Uterus (tissue), 4 donors: ENCODE data around the gene CCNL2. TPM values are rescaled to one million over a fixed set of nuclear protein-coding genes. Genes with fewer than 3 reads are reported as not detected.

Experiments used
- DNase-seq, 2 donors: peaks; one replicate each; pipeline ENCODE4 v3.0.0-alpha.2; 2019 to 2020
- H3K27ac ChIP-seq, 2 donors: fragments of 200-600 bp; sonication (generic); 1 replicate in 1 of 2; 2 replicates in 1 of 2; pipeline ENCODE4 v1.5.1; 2016 to 2018
- H3K27me3 ChIP-seq, 2 donors: fragments of 200-600 bp; sonication (generic); one replicate each; pipeline ENCODE4 v1.5.1; 2018 to 2019; ENCODE audit warnings: control low read depth in 1 of 2
- H3K36me3 ChIP-seq, 2 donors: fragments of 200-600 bp; sonication (generic); one replicate each; pipeline ENCODE4 v1.5.1; 2019; ENCODE audit warnings: control low read depth in 1 of 2
- H3K4me1 ChIP-seq, 2 donors: fragments of 200-600 bp; sonication (generic); one replicate each; pipeline ENCODE4 v1.5.1; 2018 to 2019; ENCODE audit warnings: control low read depth in 1 of 2
- H3K4me3 ChIP-seq, 2 donors: fragments of 200-600 bp; sonication (generic); 1 replicate in 1 of 2; 2 replicates in 1 of 2; pipeline ENCODE4 v1.5.1; 2018 to 2019; ENCODE audit warnings: mild to moderate bottlenecking in 1 of 2
- H3K9me3 ChIP-seq, 2 donors: fragments of 200-600 bp; sonication (generic); one replicate each; pipeline ENCODE4 v1.5.1; 2019; ENCODE audit warnings: control low read depth in 1 of 2
- CTCF ChIP-seq, 4 experiments: fragments of 200-600 bp in 2 of 4; fragments of 450-650 bp in 2 of 4; sonication (generic) in 2 of 4; IDR thresholded peaks; one replicate each; pipeline ENCODE4 v1.5.1; 2016 to 2019; ENCODE audit warnings: antibody characterized with exemption in 4 of 4, mild to moderate bottlenecking in 2 of 4, moderate library complexity in 1 of 4
- POLR2A ChIP-seq, 2 donors: fragments of 450-650 bp; IDR thresholded peaks; one replicate each; pipeline ENCODE4 v1.6.1; 2016; ENCODE audit warnings: antibody characterized with exemption in 2 of 2, mild to moderate bottlenecking in 1 of 2, moderate library complexity in 1 of 2
- intact Hi-C: fragments of 100-400 bp; cut with DNase I; formaldehyde crosslinking; loops from one replicate; pipeline ENCODE4 v1.15.1; 2023; ENCODE audit warnings: low total_unique reads
- total RNA-seq, 4 donors: library from RNA; depleted of rRNA in 3 of 4; stranded (reverse); fragments of >200 nt in 3 of 4; gene quantifications; one replicate each; pipeline versions ENCODE4 v1.1.0 to v1.2.4, GENCODE V29; 2014 to 2023
- donor health status: DM: yes; HTN: yes; CAD: no.

The CCNL2 gene
- total RNA-seq, 4 donors from 2014 or later = 207 to 351 (median 281) TPM

- H3K27ac ChIP-seq = no peak overlapping the region
Measured at GRCh38 chr1:1425426-1425752, 26.3 kb upstream of the CCNL2 start.

GRCh38 chr1:1424707-1425106 lies 25.6 kb upstream of the CCNL2 start:
- no peaks in the 10 kb centered on the region for H3K27me3 ChIP-seq
- no peaks in the 10 kb centered on the region for H3K9me3 ChIP-seq
- no peaks in the 10 kb centered on the region for H3K36me3 ChIP-seq
- no peak overlapping the region for H3K27ac ChIP-seq
- no peak for TF ChIP-seq CTCF (IDR thresholded peaks at IDR 0.05)
- peaks cover 0 to 3% of the 10 kb centered on the region in 2 donors for H3K4me1 ChIP-seq
- intact Hi-C loops = no loop called here
- no peak overlapping the region for H3K4me3 ChIP-seq
- no peak for DNase-seq

More at GRCh38 chr1:1425426-1425752, 26.3 kb upstream of the CCNL2 start:
- Histone ChIP-seq H3K36me3 (no peaks in the 10 kb centered on the region), H3K9me3 (no peaks in the 10 kb centered on the region), H3K4me3 (no peak overlapping the region), H3K27me3 (no peaks in the 10 kb centered on the region), H3K4me1 (peaks cover 1 to 7% of the 10 kb centered on the region in 2 donors)
- intact Hi-C loops = no loop called here
- no peak for DNase-seq
- no peak for TF ChIP-seq POLR2A (IDR thresholded peaks at IDR 0.05)
- TF ChIP-seq CTCF (IDR thresholded peaks at IDR 0.05) = no peak

GRCh38 chr1:1423245-1423597 lies 24.1 kb upstream of the CCNL2 start:
- TF ChIP-seq CTCF (IDR thresholded peaks at IDR 0.05) (no peak), POLR2A (IDR thresholded peaks at IDR 0.05) (no peak)
- DNase-seq = no peak
- H3K27ac ChIP-seq = no peak overlapping the region
- H3K4me1 ChIP-seq = no peaks in the 10 kb centered on the region
- intact Hi-C loops = no loop called here
- no peaks in the 10 kb centered on the region for H3K36me3 ChIP-seq
- no peak overlapping the region for H3K4me3 ChIP-seq
- no peaks in the 10 kb centered on the region for H3K9me3 ChIP-seq
- no peaks in the 10 kb centered on the region for H3K27me3 ChIP-seq

GRCh38 chr1:1422465-1423244 lies 23.5 kb upstream of the CCNL2 start:
- Histone ChIP-seq H3K4me3 (no peak overlapping the region), H3K27ac (no peak overlapping the region), H3K36me3 (no peaks in the 10 kb centered on the region), H3K9me3 (no peaks in the 10 kb centered on the region), H3K4me1 (no peaks in the 10 kb centered on the region), H3K27me3 (no peaks in the 10 kb centered on the region)
- intact Hi-C loops = no loop called here
- DNase-seq = no peak
- TF ChIP-seq POLR2A (IDR thresholded peaks at IDR 0.05) = no peak
- TF ChIP-seq CTCF (IDR thresholded peaks at IDR 0.05) = no peak

- no peak for DNase-seq
- H3K4me1 ChIP-seq = no peaks in the 10 kb centered on the region
- H3K27ac ChIP-seq = no peak overlapping the region
- TF ChIP-seq CTCF (IDR thresholded peaks at IDR 0.05) = no peak
- no peak for TF ChIP-seq POLR2A (IDR thresholded peaks at IDR 0.05)
- intact Hi-C loops = no loop called here
- H3K27me3 ChIP-seq = no peaks in the 10 kb centered on the region
- H3K9me3 ChIP-seq = no peaks in the 10 kb centered on the region
- no peaks in the 10 kb centered on the region for H3K36me3 ChIP-seq
- no peak overlapping the region for H3K4me3 ChIP-seq
Measured at GRCh38 chr1:1421907-1422464, 22.9 kb upstream of the CCNL2 start.
